ENCODE measurements around the gene SUPT4H1.

- TF ChIP-seq POLR2A (IDR thresholded peaks at IDR 0.05; ENCODE audit: low read depth, low read length), result no peak
- TF ChIP-seq TAF1 (IDR thresholded peaks at IDR 0.05; ENCODE audit: borderline replicate concordance, low read depth, low read length), result no peak
Measured at GRCh38 chr17:58307468-58308172, 44.4 kb downstream of the SUPT4H1 start.

All from GM12892 (cell line).